Peyer's patch (tissue), 4 donors: ENCODE measurements around the gene FILIP1. TPM values are rescaled to one million over a fixed set of nuclear protein-coding genes. Genes with fewer than 3 reads are reported as not detected.

Experiments used
- DNase-seq, 3 donors: peaks; one replicate each; pipeline ENCODE4 v3.0.0-alpha.2; 2017 to 2019
- H3K27ac ChIP-seq, 4 donors: fragments of 200-600 bp; sonication (generic); one replicate each; pipeline ENCODE4 v1.5.1; 2016 to 2019
- H3K27me3 ChIP-seq, 2 donors: fragments of 200-600 bp; sonication (generic); one replicate each; pipeline ENCODE4 v1.5.1; 2019
- H3K36me3 ChIP-seq, 3 donors: fragments of 200-600 bp; sonication (generic); one replicate each; pipeline ENCODE4 v1.5.1; 2016 to 2019
- H3K4me1 ChIP-seq, 4 donors: fragments of 200-600 bp; sonication (generic); one replicate each; pipeline ENCODE4 v1.5.1; 2016 to 2019
- H3K4me3 ChIP-seq, 4 donors: fragments of 200-600 bp; sonication (generic); 1 replicate in 3 of 4; 2 replicates in 1 of 4; pipeline ENCODE4 v1.5.1; 2016 to 2019; ENCODE audit warnings: mild to moderate bottlenecking in 1 of 4
- H3K9me3 ChIP-seq, 4 donors: fragments of 200-600 bp; sonication (generic); one replicate each; pipeline ENCODE4 v1.5.1; 2016 to 2019; ENCODE audit warnings: mild to moderate bottlenecking in 1 of 4
- CTCF ChIP-seq, 6 experiments: fragments of 450-650 bp in 4 of 6; fragments of 200-600 bp in 2 of 6; sonication (generic) in 1 of 6; IDR thresholded peaks; one replicate each; pipeline ENCODE4 v1.5.1; 2017 to 2019; ENCODE audit warnings: antibody characterized with exemption in 6 of 6, mild to moderate bottlenecking in 3 of 6, moderate library complexity in 1 of 6
- POLR2A ChIP-seq, 2 donors: fragments of 450-650 bp; IDR thresholded peaks; one replicate each; pipeline ENCODE4 v1.5.1; 2017; ENCODE audit warnings: antibody characterized with exemption in 2 of 2, mild to moderate bottlenecking in 2 of 2, moderate library complexity in 2 of 2
- total RNA-seq, 4 donors: library from RNA; depleted of rRNA; stranded (reverse); fragments of >200 nt; gene quantifications; one replicate each; pipeline ENCODE4 v1.1.0, GENCODE V29; 2016

The FILIP1 gene
- total RNA-seq, 4 donors from 2014 or later, result 1.1 to 7.4 (median 4.0) TPM

GRCh38 chr6:75370011-75370410 is 123.6 kb downstream of the FILIP1 start:
- Histone ChIP-seq H3K27ac (no peak overlapping the region), H3K4me3 (no peak overlapping the region), H3K4me1 (no peaks in the 10 kb centered on the region), H3K27me3 (no peaks in the 10 kb centered on the region), H3K9me3 (no peaks in the 10 kb centered on the region), H3K36me3 (no peaks in the 10 kb centered on the region)
- DNase-seq, result no peak
- TF ChIP-seq POLR2A (IDR thresholded peaks at IDR 0.05) (no peak), CTCF (IDR thresholded peaks at IDR 0.05) (no peak)

DNA sequence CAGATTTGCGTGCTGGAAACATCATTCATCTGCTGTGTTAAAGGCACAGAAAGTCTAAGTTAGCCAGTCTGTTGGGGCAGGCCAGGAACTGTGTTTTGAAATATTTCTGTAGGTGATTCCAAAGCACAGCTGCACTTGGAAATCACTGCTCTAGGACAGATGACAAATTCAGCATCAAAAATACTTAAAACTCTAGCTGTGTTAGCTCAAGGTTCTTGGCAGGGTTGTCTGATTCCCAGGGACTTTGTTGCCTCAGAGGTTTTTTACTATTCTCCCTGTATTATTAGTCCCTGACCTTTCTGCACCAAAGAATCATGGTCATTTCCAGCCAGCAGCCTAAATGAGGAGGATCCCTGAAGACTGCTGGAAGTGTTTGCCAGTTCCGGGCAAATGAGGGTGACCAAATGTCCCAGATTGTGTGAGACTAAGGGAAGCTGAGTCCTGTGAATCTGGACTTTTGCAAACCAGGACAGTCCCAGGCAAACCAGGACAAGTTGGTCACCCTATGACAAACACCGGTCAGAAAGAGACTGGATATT is 124.7 kb downstream of the FILIP1 start:
- no peaks in the 10 kb centered on the region for H3K9me3 ChIP-seq
- no peaks in the 10 kb centered on the region for H3K4me1 ChIP-seq
- TF ChIP-seq POLR2A (IDR thresholded peaks at IDR 0.05), result no peak
- no peak for TF ChIP-seq CTCF (IDR thresholded peaks at IDR 0.05)
- H3K27ac ChIP-seq, result no peak overlapping the region
- no peak for DNase-seq
- H3K36me3 ChIP-seq, result no peaks in the 10 kb centered on the region
- H3K27me3 ChIP-seq, result no peaks in the 10 kb centered on the region
- H3K4me3 ChIP-seq, result no peak overlapping the region

DNA sequence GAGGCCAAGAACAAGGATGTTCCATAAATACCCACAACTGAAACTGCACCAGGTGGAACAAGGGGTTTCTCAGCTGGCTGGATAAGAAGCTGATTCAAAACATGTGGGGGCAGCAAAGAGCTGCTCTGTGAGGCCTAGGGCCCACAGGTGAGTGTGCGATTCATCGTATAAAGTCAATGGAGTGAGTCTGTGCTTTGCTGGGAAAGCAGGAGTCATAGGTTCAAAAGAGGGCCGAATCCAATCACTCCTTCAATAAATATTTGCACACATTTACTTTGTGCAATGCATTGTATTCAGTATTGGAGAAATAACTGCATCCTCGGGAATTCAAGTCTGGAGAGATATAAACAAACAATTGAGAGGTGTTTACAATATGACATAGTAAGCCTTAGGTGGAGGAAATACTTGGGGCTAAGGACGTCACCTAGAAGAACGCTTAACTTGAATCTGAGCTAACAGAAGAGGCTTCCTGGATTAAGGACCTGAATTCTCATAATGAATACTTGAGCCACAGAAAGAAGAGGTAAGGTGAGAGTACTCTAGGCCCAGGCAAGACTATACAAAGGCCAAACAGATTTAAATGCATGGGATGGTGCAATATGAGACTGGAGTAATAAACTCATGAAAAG is 125.3 kb downstream of the FILIP1 start:
- TF ChIP-seq CTCF (IDR thresholded peaks at IDR 0.05) (peak in 2 of 6 experiments; percentile 9 to 15), POLR2A (IDR thresholded peaks at IDR 0.05) (no peak)
- no peak overlapping the region for H3K27ac ChIP-seq
- H3K4me3 ChIP-seq, result no peak overlapping the region
- H3K4me1 ChIP-seq, result no peaks in the 10 kb centered on the region
- no peaks in the 10 kb centered on the region for H3K9me3 ChIP-seq
- no peaks in the 10 kb centered on the region for H3K27me3 ChIP-seq
- DNase-seq, result no peak
- no peaks in the 10 kb centered on the region for H3K36me3 ChIP-seq

DNA sequence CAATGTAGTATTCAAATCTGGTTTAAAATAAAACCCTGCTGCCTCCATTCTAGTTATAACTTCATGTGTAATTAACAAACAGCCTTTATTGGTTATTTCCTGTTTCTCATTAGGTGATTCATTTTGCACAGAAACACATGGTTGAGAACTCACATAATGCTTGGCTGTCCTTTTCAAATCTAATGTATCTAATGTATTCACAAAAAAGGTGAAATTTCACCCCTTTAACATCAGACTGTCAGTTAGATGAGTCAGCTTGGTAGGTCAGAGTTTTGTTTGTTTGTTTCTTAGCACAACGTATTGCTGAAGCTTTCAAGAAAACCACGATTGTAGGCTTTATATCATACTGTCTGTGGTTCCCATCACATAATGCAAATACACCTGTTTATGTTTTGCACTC is 130.3 kb downstream of the FILIP1 start:
- TF ChIP-seq POLR2A (IDR thresholded peaks at IDR 0.05) (no peak), CTCF (IDR thresholded peaks at IDR 0.05) (no peak)
- Histone ChIP-seq H3K36me3 (no peaks in the 10 kb centered on the region), H3K9me3 (no peaks in the 10 kb centered on the region)

DNA sequence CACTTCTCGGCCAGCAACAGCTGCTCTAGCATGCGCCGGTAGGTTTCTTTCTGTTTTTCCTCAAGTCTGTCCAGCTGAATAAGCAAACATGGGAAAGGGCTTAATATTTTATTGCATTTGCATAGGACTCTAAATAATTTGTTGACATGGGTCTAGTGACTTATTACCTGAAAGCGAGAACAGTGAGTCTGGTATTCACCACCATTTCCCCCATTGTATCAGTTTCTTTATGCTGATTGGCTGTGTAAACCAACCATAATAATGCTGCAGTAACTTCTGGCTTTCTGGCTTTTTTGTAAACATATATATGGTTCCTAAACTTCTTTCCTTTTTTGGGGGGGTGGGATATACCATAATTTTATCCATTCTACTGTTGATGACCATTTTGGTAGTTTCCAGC is 140.0 kb downstream of the FILIP1 start:
- H3K4me1 ChIP-seq, result peaks cover 0 to 9% (median 0%) of the 10 kb centered on the region in 4 donors
- TF ChIP-seq POLR2A (IDR thresholded peaks at IDR 0.05) (no peak), CTCF (IDR thresholded peaks at IDR 0.05) (no peak)
- no peaks in the 10 kb centered on the region for H3K9me3 ChIP-seq
- H3K4me3 ChIP-seq, result no peak overlapping the region
- H3K27ac ChIP-seq, result no peak overlapping the region
- H3K36me3 ChIP-seq, result no peaks in the 10 kb centered on the region
- DNase-seq, result no peak
- H3K27me3 ChIP-seq, result no peaks in the 10 kb centered on the region

More for the DNA sequence above, 130.3 kb downstream of the FILIP1 start:
- no peak for DNase-seq
- Histone ChIP-seq H3K27ac (no peak overlapping the region), H3K4me1 (no peaks in the 10 kb centered on the region), H3K27me3 (no peaks in the 10 kb centered on the region), H3K4me3 (no peak overlapping the region)
